ENCODE measurements around the gene LMX1A. TPM values are rescaled to one million over a fixed set of nuclear protein-coding genes. Genes with fewer than 3 reads are reported as not detected.

Gene LMX1A
- total RNA-seq, 1 experiment from 2014 or later, result not detected

GRCh38 chr1:165330483-165330882 lies 26.0 kb downstream of the LMX1A start:
- CTCF ChIA-PET, result no interaction called here

GRCh38 chr1:165329104-165329503 lies 27.4 kb downstream of the LMX1A start:
- in situ Hi-C loops (cut with HindIII; ENCODE audit: low pct_unique_long_range_greater_than_20kb, low sequenced_read_pairs) (no loop called here), intact Hi-C loops (cut with micrococcal nuclease; ENCODE audit: unreplicated experiment) (no loop called here)
- Histone ChIP-seq H3K4me3 (ENCODE audit: low read depth in 2 of 2, low read length in 2 of 2) (no peak overlapping the region), H3K9me3 (ENCODE audit: control insufficient read depth, insufficient read depth, low read depth, low read length) (no peaks in the 10 kb centered on the region), H3K27ac (ENCODE audit: low read length) (no peak overlapping the region), H3K36me3 (ENCODE audit: control insufficient read depth, insufficient read depth, low read length) (no peaks in the 10 kb centered on the region), H3K27me3 (ENCODE audit: control insufficient read depth, insufficient read depth, low read length) (peaks cover 2% of the 10 kb centered on the region; the same call in 1 of the 2 replicates), H3K4me1 (ENCODE audit: control insufficient read depth, insufficient read depth, low read length) (no peaks in the 10 kb centered on the region)
- DNase-seq (ENCODE audit: low read depth, low spot score) (no peak), ATAC-seq (no peak)
- POLR2A ChIA-PET, result no interaction called here
- CTCF ChIA-PET, result no interaction called here
- no peak for TF ChIP-seq CTCF (IDR thresholded peaks at IDR 0.05)
- TF ChIP-seq TCF7L2 (IDR thresholded peaks at IDR 0.05; ENCODE audit: low read depth, low read length), result no peak
- no peak for TF ChIP-seq POLR2AphosphoS5 (IDR thresholded peaks at IDR 0.05; ENCODE audit: low read depth, low read length)
- TF ChIP-seq REST (IDR thresholded peaks at IDR 0.05; ENCODE audit: insufficient read depth in 1 of 2, low read depth in 2 of 2, low read length in 1 of 2), result no peak
- no peak for TF ChIP-seq SIN3A (IDR thresholded peaks at IDR 0.05; ENCODE audit: borderline replicate concordance, insufficient read depth, low read depth, low read length)
- BruUV-seq (replicated peaks), result no TSS peak

More at GRCh38 chr1:165330483-165330882, 26.0 kb downstream of the LMX1A start:
- Histone ChIP-seq H3K27ac (ENCODE audit: low read length) (no peak overlapping the region), H3K27me3 (ENCODE audit: control insufficient read depth, insufficient read depth, low read length) (peaks cover 2% of the 10 kb centered on the region; the same call in 1 of the 2 replicates), H3K36me3 (ENCODE audit: control insufficient read depth, insufficient read depth, low read length) (no peaks in the 10 kb centered on the region), H3K4me3 (ENCODE audit: low read depth in 2 of 2, low read length in 2 of 2) (no peak overlapping the region), H3K4me1 (ENCODE audit: control insufficient read depth, insufficient read depth, low read length) (no peaks in the 10 kb centered on the region), H3K9me3 (ENCODE audit: control insufficient read depth, insufficient read depth, low read depth, low read length) (no peaks in the 10 kb centered on the region)
- POLR2A ChIA-PET, result no interaction called here
- DNase-seq (ENCODE audit: low read depth, low spot score), result no peak
- no peak for ATAC-seq
- intact Hi-C loops (cut with micrococcal nuclease; ENCODE audit: unreplicated experiment) (no loop called here), in situ Hi-C loops (cut with HindIII; ENCODE audit: low pct_unique_long_range_greater_than_20kb, low sequenced_read_pairs) (no loop called here)
- TF ChIP-seq POLR2AphosphoS5 (IDR thresholded peaks at IDR 0.05; ENCODE audit: low read depth, low read length), result no peak
- TF ChIP-seq TCF7L2 (IDR thresholded peaks at IDR 0.05; ENCODE audit: low read depth, low read length), result no peak
- no peak for TF ChIP-seq SIN3A (IDR thresholded peaks at IDR 0.05; ENCODE audit: borderline replicate concordance, insufficient read depth, low read depth, low read length)
- TF ChIP-seq REST (IDR thresholded peaks at IDR 0.05; ENCODE audit: insufficient read depth in 1 of 2, low read depth in 2 of 2, low read length in 1 of 2), result no peak
- no peak for TF ChIP-seq CTCF (IDR thresholded peaks at IDR 0.05)
- BruUV-seq (replicated peaks), result no TSS peak

Data from Panc1 (cell line).